DOHH2 (cell line): ENCODE measurements around the gene TFCP2.

Source experiments
- H3F3A ChIP-seq: fragments of 200-600 bp; sonication (generic), shearing (Covaris generic); 2 replicates; pipeline ENCODE4 v1.6.0; 2016; ENCODE audit warnings: antibody characterized with exemption, mild to moderate bottlenecking; ENCODE audit not compliant: control insufficient read depth, insufficient read depth
- H3K27ac ChIP-seq: fragments of 200-600 bp; sonication (generic); 2 replicates; pipeline ENCODE4 v1.5.1; 2014; ENCODE audit warnings: low read depth, mild to moderate bottlenecking, low read length, moderate library complexity
- H3K27me3 ChIP-seq: fragments of 200-600 bp; sonication (generic); 2 replicates; pipeline ENCODE4 v1.6.1; 2014; ENCODE audit warnings: mild to moderate bottlenecking, low read length, mixed read lengths; ENCODE audit not compliant: control insufficient read depth
- H3K36me3 ChIP-seq: fragments of 200-600 bp; sonication (generic); 2 replicates; pipeline ENCODE4 v1.6.1; 2014; ENCODE audit warnings: mild to moderate bottlenecking, low read length, moderate library complexity, mixed read lengths; ENCODE audit not compliant: control insufficient read depth
- H3K4me1 ChIP-seq: fragments of 200-600 bp; sonication (generic); 2 replicates; pipeline ENCODE4 v1.6.1; 2014; ENCODE audit warnings: mild to moderate bottlenecking, low read length, mixed read lengths; ENCODE audit not compliant: control insufficient read depth
- H3K4me2 ChIP-seq: fragments of 200-600 bp; sonication (generic); 2 replicates; pipeline ENCODE4 v1.6.0; 2014; ENCODE audit warnings: mild to moderate bottlenecking, low read length, moderate library complexity
- H3K4me3 ChIP-seq: fragments of 200-600 bp; sonication (generic); 2 replicates; pipeline ENCODE4 v1.5.1; 2014; ENCODE audit warnings: mild to moderate bottlenecking, low read length, mixed read lengths
- H3K79me2 ChIP-seq: fragments of 200-600 bp; sonication (generic); 2 replicates; pipeline ENCODE4 v1.6.1; 2014; ENCODE audit warnings: mild to moderate bottlenecking, low read length, mixed read lengths; ENCODE audit not compliant: control insufficient read depth
- H3K9me2 ChIP-seq: fragments of 200-600 bp; sonication (generic); replicated peaks from 2 replicates; pipeline ENCODE4 v1.6.1; 2014; ENCODE audit warnings: mild to moderate bottlenecking, low read length, mixed read lengths; ENCODE audit not compliant: control insufficient read depth
- H3K9me3 ChIP-seq: fragments of 200-600 bp; sonication (generic); 2 replicates; pipeline ENCODE4 v1.6.1; 2014; ENCODE audit warnings: antibody characterized with exemption, low read length, mixed read lengths; ENCODE audit not compliant: control insufficient read depth, insufficient read depth
- H4K20me1 ChIP-seq: fragments of 200-600 bp; sonication (generic); 2 replicates; pipeline ENCODE4 v1.6.0; 2014; ENCODE audit warnings: low read depth, mild to moderate bottlenecking, antibody characterized with exemption, low read length, moderate library complexity; ENCODE audit not compliant: control insufficient read depth, insufficient read depth
- EZH2phosphoT487 ChIP-seq: fragments of 200-600 bp; sonication (generic); IDR thresholded peaks from 2 replicates; pipeline ENCODE4 v1.6.1; 2017; ENCODE audit warnings: borderline replicate concordance, mild to moderate bottlenecking, antibody characterized with exemption, low read length, moderate library complexity, mixed read lengths
- TF ChIP-seq, protein P1 (sequence below): fragments of 200-600 bp; sonication (generic); IDR thresholded peaks from one replicate; pipeline ENCODE4 v1.5.1; 2014; ENCODE audit warnings: antibody characterized with exemption, mild to moderate bottlenecking, low read depth, low read length; ENCODE audit not compliant: poor library complexity, severe bottlenecking

Gene TFCP2

DNA sequence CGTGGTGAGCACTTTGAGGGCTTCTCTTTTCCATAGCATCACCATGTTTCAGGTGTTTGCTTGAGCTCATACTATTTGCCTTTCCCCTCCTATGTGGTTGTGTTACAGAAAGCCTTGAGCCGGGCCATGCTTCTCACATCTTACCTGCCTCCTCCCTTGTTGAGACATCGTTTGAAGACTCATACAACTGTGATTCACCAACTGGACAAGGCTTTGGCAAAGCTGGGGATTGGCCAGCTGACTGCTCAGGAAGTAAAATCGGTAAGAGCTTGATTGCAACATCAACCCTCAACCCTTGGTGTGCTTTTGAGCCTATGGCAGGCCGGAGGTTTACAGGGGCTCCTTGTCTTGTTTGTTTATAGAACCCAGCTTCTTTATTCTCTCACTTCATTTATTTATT is 116.7 kb downstream of the TFCP2 start:
- peaks cover 80% of the 10 kb centered on the region for H3K36me3 ChIP-seq
- H3K79me2 ChIP-seq = peaks cover 7% of the 10 kb centered on the region
- H3K9me3 ChIP-seq = no peaks in the 10 kb centered on the region
- H3K4me3 ChIP-seq = no peak overlapping the region
- H3K27ac ChIP-seq = no peak overlapping the region
- no peaks in the 10 kb centered on the region for H3K27me3 ChIP-seq
- H3K9me2 ChIP-seq = no peaks in the 10 kb centered on the region
- H3K4me2 ChIP-seq = no peak overlapping the region
- TF ChIP-seq, protein P1, sequence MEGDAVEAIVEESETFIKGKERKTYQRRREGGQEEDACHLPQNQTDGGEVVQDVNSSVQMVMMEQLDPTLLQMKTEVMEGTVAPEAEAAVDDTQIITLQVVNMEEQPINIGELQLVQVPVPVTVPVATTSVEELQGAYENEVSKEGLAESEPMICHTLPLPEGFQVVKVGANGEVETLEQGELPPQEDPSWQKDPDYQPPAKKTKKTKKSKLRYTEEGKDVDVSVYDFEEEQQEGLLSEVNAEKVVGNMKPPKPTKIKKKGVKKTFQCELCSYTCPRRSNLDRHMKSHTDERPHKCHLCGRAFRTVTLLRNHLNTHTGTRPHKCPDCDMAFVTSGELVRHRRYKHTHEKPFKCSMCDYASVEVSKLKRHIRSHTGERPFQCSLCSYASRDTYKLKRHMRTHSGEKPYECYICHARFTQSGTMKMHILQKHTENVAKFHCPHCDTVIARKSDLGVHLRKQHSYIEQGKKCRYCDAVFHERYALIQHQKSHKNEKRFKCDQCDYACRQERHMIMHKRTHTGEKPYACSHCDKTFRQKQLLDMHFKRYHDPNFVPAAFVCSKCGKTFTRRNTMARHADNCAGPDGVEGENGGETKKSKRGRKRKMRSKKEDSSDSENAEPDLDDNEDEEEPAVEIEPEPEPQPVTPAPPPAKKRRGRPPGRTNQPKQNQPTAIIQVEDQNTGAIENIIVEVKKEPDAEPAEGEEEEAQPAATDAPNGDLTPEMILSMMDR = no peak
- no peak for TF ChIP-seq EZH2phosphoT487
- 0 out of 2 replicates have a peak, but pooled peaks cover 3% of the 10 kb centered on the region for H3F3A ChIP-seq
- H3K4me1 ChIP-seq = no peaks in the 10 kb centered on the region
- no peaks in the 10 kb centered on the region for H4K20me1 ChIP-seq

DNA sequence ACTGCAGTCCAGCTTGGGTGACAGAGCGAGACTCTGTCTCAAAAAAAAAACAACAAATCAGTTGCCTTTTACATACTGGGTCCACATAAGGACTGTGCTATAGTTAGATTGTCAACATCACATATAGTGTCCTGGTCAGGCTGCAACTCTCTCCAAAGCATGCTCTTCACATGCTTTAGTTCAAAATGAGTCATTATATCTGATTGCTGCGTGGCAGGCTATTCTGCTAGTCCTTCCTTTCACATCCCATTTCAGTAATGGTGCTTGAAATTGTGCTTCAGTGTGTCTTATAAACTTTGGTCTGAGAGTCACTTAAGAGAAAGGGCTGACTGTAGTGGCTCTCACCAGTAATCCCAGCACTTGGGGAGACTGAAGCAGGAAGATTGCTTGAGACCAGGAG is 117.9 kb downstream of the TFCP2 start:
- H4K20me1 ChIP-seq = no peaks in the 10 kb centered on the region
- peaks cover 3% of the 10 kb centered on the region; the same call in 1 of the 2 replicates for H3K4me1 ChIP-seq
- H3K27me3 ChIP-seq = no peaks in the 10 kb centered on the region
- no peaks in the 10 kb centered on the region for H3K9me3 ChIP-seq
- H3K4me2 ChIP-seq = no peak overlapping the region
- TF ChIP-seq EZH2phosphoT487 = no peak
- TF ChIP-seq, protein P1 = no peak
- no peak overlapping the region for H3K27ac ChIP-seq
- H3K36me3 ChIP-seq = peaks cover 80% of the 10 kb centered on the region
- no peaks in the 10 kb centered on the region for H3K9me2 ChIP-seq
- peaks cover 15% of the 10 kb centered on the region for H3K79me2 ChIP-seq
- no peak overlapping the region for H3K4me3 ChIP-seq
- H3F3A ChIP-seq = 0 out of 2 replicates have a peak, but pooled peaks cover 3% of the 10 kb centered on the region

DNA sequence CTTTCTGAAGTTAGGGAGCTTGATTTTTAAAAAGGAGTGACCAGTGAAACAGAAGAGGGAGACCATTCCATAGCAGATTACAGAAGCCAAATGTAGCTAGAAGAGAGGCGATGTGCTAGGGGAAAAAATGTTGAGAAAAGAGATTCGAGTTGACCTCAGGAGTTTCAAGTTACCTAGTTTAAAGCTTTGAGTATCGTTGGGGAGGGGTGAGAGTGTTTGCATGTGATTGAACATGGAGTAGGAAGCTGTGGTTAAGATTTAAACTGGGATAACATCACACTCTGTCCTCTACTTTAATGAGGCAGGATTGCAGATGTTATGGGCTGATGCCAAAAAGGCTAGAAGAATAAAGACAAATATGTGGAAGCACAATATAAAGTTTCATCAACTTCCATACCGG is 121.1 kb downstream of the TFCP2 start:
- no peaks in the 10 kb centered on the region for H3K9me3 ChIP-seq
- H3K4me2 ChIP-seq = no peak overlapping the region
- no peak overlapping the region for H3K27ac ChIP-seq
- no peaks in the 10 kb centered on the region for H3K9me2 ChIP-seq
- H3K79me2 ChIP-seq = peaks cover 34% of the 10 kb centered on the region
- no peaks in the 10 kb centered on the region for H3K27me3 ChIP-seq
- H4K20me1 ChIP-seq = no peaks in the 10 kb centered on the region
- H3K36me3 ChIP-seq = peaks cover 66% of the 10 kb centered on the region
- H3K4me1 ChIP-seq = peaks cover 17% of the 10 kb centered on the region
- 0 out of 2 replicates have a peak, but pooled peaks cover 3% of the 10 kb centered on the region for H3F3A ChIP-seq
- TF ChIP-seq EZH2phosphoT487 = no peak
- TF ChIP-seq, protein P1 = no peak
- H3K4me3 ChIP-seq = no peak overlapping the region
